ENCODE measurements around the gene ARHGAP23. TPM values are rescaled to one million over a fixed set of nuclear protein-coding genes. Genes with fewer than 3 reads are reported as not detected.
A peak's percentile ranks its signal among the peaks of the same experiment; 100 is the strongest.

Gene ARHGAP23, protein sequence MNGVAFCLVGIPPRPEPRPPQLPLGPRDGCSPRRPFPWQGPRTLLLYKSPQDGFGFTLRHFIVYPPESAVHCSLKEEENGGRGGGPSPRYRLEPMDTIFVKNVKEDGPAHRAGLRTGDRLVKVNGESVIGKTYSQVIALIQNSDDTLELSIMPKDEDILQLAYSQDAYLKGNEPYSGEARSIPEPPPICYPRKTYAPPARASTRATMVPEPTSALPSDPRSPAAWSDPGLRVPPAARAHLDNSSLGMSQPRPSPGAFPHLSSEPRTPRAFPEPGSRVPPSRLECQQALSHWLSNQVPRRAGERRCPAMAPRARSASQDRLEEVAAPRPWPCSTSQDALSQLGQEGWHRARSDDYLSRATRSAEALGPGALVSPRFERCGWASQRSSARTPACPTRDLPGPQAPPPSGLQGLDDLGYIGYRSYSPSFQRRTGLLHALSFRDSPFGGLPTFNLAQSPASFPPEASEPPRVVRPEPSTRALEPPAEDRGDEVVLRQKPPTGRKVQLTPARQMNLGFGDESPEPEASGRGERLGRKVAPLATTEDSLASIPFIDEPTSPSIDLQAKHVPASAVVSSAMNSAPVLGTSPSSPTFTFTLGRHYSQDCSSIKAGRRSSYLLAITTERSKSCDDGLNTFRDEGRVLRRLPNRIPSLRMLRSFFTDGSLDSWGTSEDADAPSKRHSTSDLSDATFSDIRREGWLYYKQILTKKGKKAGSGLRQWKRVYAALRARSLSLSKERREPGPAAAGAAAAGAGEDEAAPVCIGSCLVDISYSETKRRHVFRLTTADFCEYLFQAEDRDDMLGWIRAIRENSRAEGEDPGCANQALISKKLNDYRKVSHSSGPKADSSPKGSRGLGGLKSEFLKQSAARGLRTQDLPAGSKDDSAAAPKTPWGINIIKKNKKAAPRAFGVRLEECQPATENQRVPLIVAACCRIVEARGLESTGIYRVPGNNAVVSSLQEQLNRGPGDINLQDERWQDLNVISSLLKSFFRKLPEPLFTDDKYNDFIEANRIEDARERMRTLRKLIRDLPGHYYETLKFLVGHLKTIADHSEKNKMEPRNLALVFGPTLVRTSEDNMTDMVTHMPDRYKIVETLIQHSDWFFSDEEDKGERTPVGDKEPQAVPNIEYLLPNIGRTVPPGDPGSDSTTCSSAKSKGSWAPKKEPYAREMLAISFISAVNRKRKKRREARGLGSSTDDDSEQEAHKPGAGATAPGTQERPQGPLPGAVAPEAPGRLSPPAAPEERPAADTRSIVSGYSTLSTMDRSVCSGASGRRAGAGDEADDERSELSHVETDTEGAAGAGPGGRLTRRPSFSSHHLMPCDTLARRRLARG (N-terminal part only)
- under 1 TPM; 0.40 to 0.47 TPM for total RNA-seq

DNA sequence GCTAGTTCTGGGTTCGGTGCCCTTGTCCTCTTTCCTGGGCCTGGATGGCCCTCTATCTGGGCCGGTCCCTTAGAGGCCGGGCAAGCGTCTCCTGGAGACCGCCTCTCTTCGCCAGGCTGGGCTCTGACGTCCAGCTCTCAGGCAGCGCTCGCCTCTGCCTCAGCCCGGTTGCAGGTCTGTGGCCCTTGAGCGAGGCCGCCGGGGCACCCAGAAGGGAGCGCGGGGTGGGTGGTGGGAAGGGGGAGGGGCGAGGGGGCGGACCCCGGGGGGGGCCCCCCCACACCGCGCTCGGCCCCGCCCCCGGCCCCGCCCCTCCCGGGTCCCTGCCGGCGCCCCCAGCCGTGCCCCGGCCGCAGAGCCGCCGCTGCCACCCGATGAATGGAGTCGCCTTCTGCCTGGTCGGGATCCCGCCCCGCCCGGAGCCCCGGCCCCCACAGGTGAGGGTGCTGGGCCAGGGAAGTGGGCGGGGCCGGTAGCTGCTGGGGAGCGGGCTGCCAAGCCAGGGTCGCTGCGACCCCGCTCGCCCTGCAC, at the start of gene ARHGAP23:
TSS of gene ARHGAP23 (plus strand) at position 353 of the 531 bp plus-strand sequence. CDS start at position 375, 22 bp downstream.
- ATAC-seq, result peak; percentile 55
- ChIA-PET POLR2A (interaction anchor here (0.6 kb wide), 1 partner anchor 1125 kb away, joined by 3 read pairs; no protein-coding TSS in a partner anchor), CTCF (interaction anchor here (1.2 to 2.2 kb wide), 2 partner anchors 74 to 79 kb away, joined by 3 to 12 read pairs; no protein-coding TSS in a partner anchor)
- H3K9me3 Mint-ChIP-seq, result no peaks in the 10 kb centered on the region
- H3K4me3 Mint-ChIP-seq, result peak within 1 kb of the TSS; percentile 59
- no peak within 1 kb of the TSS for H3K27ac Mint-ChIP-seq
- H3K4me1 Mint-ChIP-seq (ENCODE audit: low read depth), result peaks cover 8% of the 10 kb centered on the region
- intact Hi-C loops (cut with micrococcal nuclease), result no loop called here
- H3K27me3 Mint-ChIP-seq, result peaks cover 28% of the 10 kb centered on the region
- no peaks in the 10 kb centered on the region for H3K36me3 Mint-ChIP-seq (ENCODE audit: low read depth)
- TF ChIP-seq, protein P1, sequence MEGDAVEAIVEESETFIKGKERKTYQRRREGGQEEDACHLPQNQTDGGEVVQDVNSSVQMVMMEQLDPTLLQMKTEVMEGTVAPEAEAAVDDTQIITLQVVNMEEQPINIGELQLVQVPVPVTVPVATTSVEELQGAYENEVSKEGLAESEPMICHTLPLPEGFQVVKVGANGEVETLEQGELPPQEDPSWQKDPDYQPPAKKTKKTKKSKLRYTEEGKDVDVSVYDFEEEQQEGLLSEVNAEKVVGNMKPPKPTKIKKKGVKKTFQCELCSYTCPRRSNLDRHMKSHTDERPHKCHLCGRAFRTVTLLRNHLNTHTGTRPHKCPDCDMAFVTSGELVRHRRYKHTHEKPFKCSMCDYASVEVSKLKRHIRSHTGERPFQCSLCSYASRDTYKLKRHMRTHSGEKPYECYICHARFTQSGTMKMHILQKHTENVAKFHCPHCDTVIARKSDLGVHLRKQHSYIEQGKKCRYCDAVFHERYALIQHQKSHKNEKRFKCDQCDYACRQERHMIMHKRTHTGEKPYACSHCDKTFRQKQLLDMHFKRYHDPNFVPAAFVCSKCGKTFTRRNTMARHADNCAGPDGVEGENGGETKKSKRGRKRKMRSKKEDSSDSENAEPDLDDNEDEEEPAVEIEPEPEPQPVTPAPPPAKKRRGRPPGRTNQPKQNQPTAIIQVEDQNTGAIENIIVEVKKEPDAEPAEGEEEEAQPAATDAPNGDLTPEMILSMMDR (IDR thresholded peaks at IDR 0.05), result no peak
- peak; percentile 43 for DNase-seq

DNA sequence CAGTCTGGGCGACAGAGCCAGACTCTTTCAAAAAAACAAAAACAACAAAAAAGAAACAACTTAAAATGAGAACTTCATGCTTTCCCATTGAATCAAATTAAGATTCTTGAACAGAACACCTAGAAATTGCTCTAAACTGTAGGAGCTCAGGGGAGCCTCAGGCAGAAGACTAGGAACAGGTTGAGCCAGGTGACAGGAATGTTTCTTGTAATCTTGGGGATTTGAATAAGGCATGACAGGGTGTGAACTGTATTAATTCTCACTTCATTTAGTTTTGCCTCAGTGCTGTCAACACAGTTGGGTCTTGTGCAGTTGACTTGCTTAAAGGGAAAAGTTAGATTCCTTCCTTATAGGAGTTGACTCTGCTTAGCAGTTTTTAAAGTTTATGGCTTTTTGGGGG, 48.8 kb upstream of the ARHGAP23 start:
- ChIA-PET POLR2A (interaction anchor here (0.9 kb wide), 1 partner anchor 15 kb away, joined by 3 read pairs; no protein-coding TSS in a partner anchor), CTCF (interaction anchor here (1.0 to 1.5 kb wide), 2 partner anchors 26 to 57 kb away, joined by 4 to 5 read pairs; no protein-coding TSS in a partner anchor)
- no peak for DNase-seq
- Mint-ChIP-seq H3K4me3 (no peak overlapping the region), H3K9me3 (no peaks in the 10 kb centered on the region), H3K36me3 (ENCODE audit: low read depth) (peaks cover 6% of the 10 kb centered on the region), H3K4me1 (ENCODE audit: low read depth) (no peaks in the 10 kb centered on the region), H3K27ac (no peak overlapping the region), H3K27me3 (no peaks in the 10 kb centered on the region)
- intact Hi-C loops (cut with micrococcal nuclease), result no loop called here
- ATAC-seq, result no peak
- TF ChIP-seq, protein P1 (IDR thresholded peaks at IDR 0.05), result no peak

DNA sequence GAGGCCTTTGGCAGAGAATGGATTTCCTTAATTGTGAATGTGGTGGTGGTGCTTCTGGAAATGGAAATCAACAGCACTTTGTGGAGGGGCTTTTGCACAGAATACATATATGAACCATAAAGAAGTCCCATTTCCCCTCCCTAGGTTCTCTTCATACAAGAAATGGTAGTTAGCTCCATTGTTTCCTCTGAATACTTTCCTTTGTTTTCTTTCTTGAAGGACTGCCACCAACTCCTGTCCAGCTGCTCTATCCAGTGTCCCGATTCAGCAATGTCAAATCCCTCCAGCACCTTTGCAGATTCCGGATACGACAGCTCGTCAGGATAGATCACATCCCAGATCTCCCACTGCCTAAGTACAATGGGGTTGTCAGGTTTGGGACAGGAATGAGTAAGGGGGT, 33.2 kb upstream of the ARHGAP23 start:
- ChIA-PET POLR2A (no interaction called here), CTCF (interaction anchor here (1.1 to 2.5 kb wide), 2 partner anchors 22 to 46 kb away, joined by 4 to 9 read pairs; no protein-coding TSS in a partner anchor)
- Mint-ChIP-seq H3K27me3 (no peaks in the 10 kb centered on the region), H3K36me3 (ENCODE audit: low read depth) (peaks cover 17% of the 10 kb centered on the region), H3K4me1 (ENCODE audit: low read depth) (no peaks in the 10 kb centered on the region), H3K4me3 (no peak overlapping the region), H3K9me3 (no peaks in the 10 kb centered on the region), H3K27ac (no peak overlapping the region)
- ATAC-seq (no peak), DNase-seq (no peak)
- TF ChIP-seq, protein P1 (IDR thresholded peaks at IDR 0.05), result no peak
- intact Hi-C loops (cut with micrococcal nuclease), result no loop called here

DNA sequence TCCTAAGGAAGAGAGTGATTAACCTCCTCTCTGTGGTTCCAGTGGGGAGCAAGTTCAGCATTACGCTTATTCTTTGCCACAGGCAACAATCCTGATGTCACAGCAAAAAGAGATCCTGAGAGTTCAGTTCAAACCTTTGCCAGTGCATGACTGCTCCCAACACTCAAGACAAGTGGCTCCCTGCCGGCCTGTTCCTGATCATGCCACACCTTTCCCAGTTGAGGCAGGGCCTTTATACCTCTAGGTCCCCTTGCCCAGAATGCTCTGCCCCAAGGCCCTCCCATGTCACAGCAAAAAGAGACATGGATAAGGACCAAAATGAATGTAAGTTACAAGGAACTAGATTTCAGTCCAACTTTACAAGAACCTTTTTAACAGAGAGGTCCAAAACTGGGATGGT, 31.0 kb upstream of the ARHGAP23 start:
- CTCF ChIA-PET, result no interaction called here
- Mint-ChIP-seq H3K9me3 (no peaks in the 10 kb centered on the region), H3K27ac (no peak overlapping the region), H3K36me3 (ENCODE audit: low read depth) (peaks cover 19% of the 10 kb centered on the region), H3K4me1 (ENCODE audit: low read depth) (no peaks in the 10 kb centered on the region), H3K27me3 (no peaks in the 10 kb centered on the region), H3K4me3 (no peak overlapping the region)
- POLR2A ChIA-PET, result no interaction called here
- TF ChIP-seq, protein P1 (IDR thresholded peaks at IDR 0.05), result no peak
- ATAC-seq (no peak), DNase-seq (no peak)
- intact Hi-C loops (cut with micrococcal nuclease), result no loop called here
